GM12864 (cell line): ENCODE data around the gene SRPK3.

Source experiments
- DNase-seq: peaks from one replicate; pipeline ENCODE4 v3.0.0-alpha.2; 2011; ENCODE audit warnings: low read depth
- H3K4me3 ChIP-seq: 2 replicates; pipeline ENCODE4 v1.5.1; 2011; ENCODE audit warnings: mild to moderate bottlenecking, low read depth, low read length, control low read depth
- CTCF ChIP-seq: IDR thresholded peaks from 2 replicates; pipeline ENCODE4 v1.5.1; 2011; ENCODE audit warnings: low read depth, mild to moderate bottlenecking, moderate library complexity, low read length, control low read depth, inconsistent platforms; ENCODE audit errors: missing control alignments

The SRPK3 gene

GRCh38 chrX:153755136-153755535 is 25.7 kb upstream of the SRPK3 start:
- no peak for DNase-seq
- no peak for TF ChIP-seq CTCF
- H3K4me3 ChIP-seq: no peak overlapping the region

- no peak for DNase-seq
- H3K4me3 ChIP-seq: no peak overlapping the region
Measured at GRCh38 chrX:153761863-153762262, 19.0 kb upstream of the SRPK3 start.

GRCh38 chrX:153762626-153763173 is 18.1 kb upstream of the SRPK3 start:
- no peak for DNase-seq
- no peak for TF ChIP-seq CTCF
- no peak overlapping the region for H3K4me3 ChIP-seq

More at GRCh38 chrX:153761863-153762262, 19.0 kb upstream of the SRPK3 start:
- TF ChIP-seq CTCF: no peak

GRCh38 chrX:153763298-153763932 is 17.4 kb upstream of the SRPK3 start:
- no peak overlapping the region for H3K4me3 ChIP-seq
- no peak for DNase-seq
- TF ChIP-seq CTCF: no peak

- H3K4me3 ChIP-seq: no peak within 1 kb of the TSS
- TF ChIP-seq CTCF: peak; percentile 71
- peak; percentile 3 for DNase-seq
Measured at GRCh38 chrX:153763989-153764755, 16.7 kb upstream of the SRPK3 start, which contains the start of gene PLXNB3. Gene PLXNB3, plus strand, starts transcription at chrX:153764249. Its CDS starts 1,287 bp downstream, at chrX:153765536.

GRCh38 chrX:153764786-153765137 is 16.1 kb upstream of the SRPK3 start:
- no peak for DNase-seq
- no peak for TF ChIP-seq CTCF
- H3K4me3 ChIP-seq: no peak overlapping the region
